Esophagus squamous epithelium (tissue), 4 donors: ENCODE data around the gene TCP11.

ENCODE experiments used
- CTCF ChIP-seq, 6 experiments: fragments of 450-650 bp in 4 of 6; fragments of 200-600 bp in 2 of 6; sonication (generic) in 2 of 6; IDR thresholded peaks; one replicate each; pipeline ENCODE4 v1.5.1; 2016 to 2019; ENCODE audit warnings: antibody characterized with exemption in 6 of 6, mild to moderate bottlenecking in 4 of 6, moderate library complexity in 4 of 6
- POLR2A ChIP-seq, 4 donors: fragments of 450-650 bp; IDR thresholded peaks; one replicate each; pipeline ENCODE4 v1.6.1; 2017; ENCODE audit warnings: antibody characterized with exemption in 4 of 4, mild to moderate bottlenecking in 4 of 4, moderate library complexity in 3 of 4

- no peak for TF ChIP-seq CTCF (IDR thresholded peaks at IDR 0.05)
- TF ChIP-seq POLR2A (IDR thresholded peaks at IDR 0.05), result no peak
Measured at GRCh38 chr6:35141007-35141655, at the start of gene TCP11.
